Endothelial cell of umbilical vein (primary cell): ENCODE data around the gene MCIDAS.

Experiments used
- EZH2 ChIP-seq: IDR thresholded peaks from 2 replicates; pipeline ENCODE4 v1.6.1; 2012; ENCODE audit warnings: borderline replicate concordance, low read depth, mild to moderate bottlenecking, moderate library complexity, low read length, inconsistent platforms; ENCODE audit not compliant: severe bottlenecking
- GATA2 ChIP-seq: IDR thresholded peaks from 2 replicates; pipeline ENCODE4 v1.7.0; 2011; ENCODE audit warnings: low read depth, mild to moderate bottlenecking, moderate library complexity, mixed read lengths, low read length; ENCODE audit not compliant: insufficient read length, insufficient read depth
- MYC ChIP-seq: IDR thresholded peaks from one replicate; pipeline ENCODE4 v1.6.1; 2011; ENCODE audit warnings: mild to moderate bottlenecking, low read depth, low read length
- POLR2A ChIP-seq: IDR thresholded peaks from 2 replicates; pipeline ENCODE4 v1.6.1; 2012; ENCODE audit warnings: low read depth, mild to moderate bottlenecking, control low read depth, low read length
- POLR2AphosphoS5 ChIP-seq: IDR thresholded peaks from 2 replicates; pipeline ENCODE4 v1.6.1; 2012; ENCODE audit warnings: low read depth, mild to moderate bottlenecking, control low read depth, low read length, moderate library complexity; ENCODE audit not compliant: insufficient read depth
- TF ChIP-seq, protein P1 (sequence below), 2 donors: IDR thresholded peaks; 1 replicate in 1 of 2; 2 replicates in 1 of 2; pipeline ENCODE4 v1.5.1; 2011; ENCODE audit warnings: low read length in 2 of 2, mild to moderate bottlenecking in 2 of 2, moderate library complexity in 2 of 2, control low read depth in 1 of 2, inconsistent platforms in 1 of 2, low read depth in 1 of 2; ENCODE audit not compliant: insufficient read depth in 1 of 2; ENCODE audit errors: extremely low read depth in 1 of 2
- TF ChIP-seq, protein P2 (sequence below): IDR thresholded peaks from 2 replicates; pipeline ENCODE4 v1.6.1; 2011; ENCODE audit not compliant: insufficient read depth, insufficient read length

DNA sequence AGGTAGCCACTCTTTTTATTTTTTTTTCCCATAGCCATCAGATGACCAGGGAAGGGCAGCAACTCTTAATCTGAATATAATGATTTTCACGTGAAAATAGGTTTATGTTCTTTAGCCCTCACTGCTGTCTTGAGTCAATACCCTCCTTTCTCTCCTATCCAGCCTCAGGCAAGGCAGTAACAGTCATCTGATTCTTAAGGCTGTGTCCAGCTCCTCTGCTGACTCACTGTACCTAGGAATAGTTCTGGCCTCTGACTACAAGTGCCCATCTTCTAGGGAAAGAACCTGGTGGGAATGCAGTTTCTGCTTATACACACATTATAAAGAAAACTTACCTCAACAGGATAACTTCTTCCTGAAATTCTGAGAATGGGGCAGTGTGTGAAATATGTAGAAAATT is 49.7 kb upstream of the MCIDAS start:
- TF ChIP-seq, protein P1, sequence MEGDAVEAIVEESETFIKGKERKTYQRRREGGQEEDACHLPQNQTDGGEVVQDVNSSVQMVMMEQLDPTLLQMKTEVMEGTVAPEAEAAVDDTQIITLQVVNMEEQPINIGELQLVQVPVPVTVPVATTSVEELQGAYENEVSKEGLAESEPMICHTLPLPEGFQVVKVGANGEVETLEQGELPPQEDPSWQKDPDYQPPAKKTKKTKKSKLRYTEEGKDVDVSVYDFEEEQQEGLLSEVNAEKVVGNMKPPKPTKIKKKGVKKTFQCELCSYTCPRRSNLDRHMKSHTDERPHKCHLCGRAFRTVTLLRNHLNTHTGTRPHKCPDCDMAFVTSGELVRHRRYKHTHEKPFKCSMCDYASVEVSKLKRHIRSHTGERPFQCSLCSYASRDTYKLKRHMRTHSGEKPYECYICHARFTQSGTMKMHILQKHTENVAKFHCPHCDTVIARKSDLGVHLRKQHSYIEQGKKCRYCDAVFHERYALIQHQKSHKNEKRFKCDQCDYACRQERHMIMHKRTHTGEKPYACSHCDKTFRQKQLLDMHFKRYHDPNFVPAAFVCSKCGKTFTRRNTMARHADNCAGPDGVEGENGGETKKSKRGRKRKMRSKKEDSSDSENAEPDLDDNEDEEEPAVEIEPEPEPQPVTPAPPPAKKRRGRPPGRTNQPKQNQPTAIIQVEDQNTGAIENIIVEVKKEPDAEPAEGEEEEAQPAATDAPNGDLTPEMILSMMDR (IDR thresholded peaks at IDR 0.05; ENCODE audit: extremely low read depth in 1 of 2, insufficient read depth in 1 of 2, low read depth in 1 of 2, low read length in 2 of 2): no peak
- TF ChIP-seq GATA2: no peak
- no peak for TF ChIP-seq POLR2A
- TF ChIP-seq MYC: no peak
- TF ChIP-seq POLR2AphosphoS5: no peak
- TF ChIP-seq, protein P2, sequence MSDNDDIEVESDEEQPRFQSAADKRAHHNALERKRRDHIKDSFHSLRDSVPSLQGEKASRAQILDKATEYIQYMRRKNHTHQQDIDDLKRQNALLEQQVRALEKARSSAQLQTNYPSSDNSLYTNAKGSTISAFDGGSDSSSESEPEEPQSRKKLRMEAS: no peak
- no peak for TF ChIP-seq EZH2
